Limb (tissue), 2 donors: ENCODE measurements around the gene SAMD10.
"Not testable (repeated sequence)": the region's sequence is repeated elsewhere in the genome, so short reads cannot be mapped to it uniquely, and the experiment has no call there.

Experiments
- DNase-seq, 2 donors: peaks; one replicate each; pipeline ENCODE4 v3.0.0-alpha.2; 2016; ENCODE audit errors: extremely low spot score in 2 of 2

Gene SAMD10

GRCh38 chr20:63979557-63980316 lies at the start of gene SAMD10:
TSS of gene SAMD10 (minus strand) at chr20:63979642. CDS start at chr20:63979467, 175 bp downstream.
- peak; percentile 47 to 87 for DNase-seq

GRCh38 chr20:64027981-64028685 lies 48.7 kb upstream of the SAMD10 start:
- DNase-seq: no peak

DNA sequence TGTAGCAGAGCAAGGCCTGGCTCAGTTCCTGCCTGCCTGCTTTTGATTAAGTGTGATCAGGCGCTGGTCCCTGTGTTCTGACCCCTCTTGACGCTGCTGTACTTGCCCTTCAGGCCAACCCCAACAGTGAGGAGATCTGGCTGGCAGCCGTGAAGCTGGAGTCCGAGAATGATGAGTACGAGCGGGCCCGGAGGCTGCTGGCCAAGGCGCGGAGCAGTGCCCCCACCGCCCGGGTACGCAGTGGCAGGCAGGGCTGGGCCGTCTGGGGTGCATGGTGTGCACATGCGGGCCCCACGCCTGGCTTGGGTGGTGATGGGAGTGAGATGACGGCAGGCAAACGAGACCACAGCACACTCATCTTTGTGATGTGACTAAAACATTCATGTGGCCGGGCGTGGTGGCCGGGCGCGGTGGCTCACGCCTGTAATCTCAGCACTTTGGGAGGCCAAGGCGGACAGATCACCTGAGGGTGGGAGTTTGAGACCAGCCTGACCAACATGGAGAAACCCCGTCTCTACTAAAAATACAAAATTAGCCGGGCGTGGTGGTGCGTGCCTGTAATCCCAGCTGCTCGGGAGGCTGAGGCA lies 46.5 kb upstream of the SAMD10 start:
- DNase-seq: no peak

DNA sequence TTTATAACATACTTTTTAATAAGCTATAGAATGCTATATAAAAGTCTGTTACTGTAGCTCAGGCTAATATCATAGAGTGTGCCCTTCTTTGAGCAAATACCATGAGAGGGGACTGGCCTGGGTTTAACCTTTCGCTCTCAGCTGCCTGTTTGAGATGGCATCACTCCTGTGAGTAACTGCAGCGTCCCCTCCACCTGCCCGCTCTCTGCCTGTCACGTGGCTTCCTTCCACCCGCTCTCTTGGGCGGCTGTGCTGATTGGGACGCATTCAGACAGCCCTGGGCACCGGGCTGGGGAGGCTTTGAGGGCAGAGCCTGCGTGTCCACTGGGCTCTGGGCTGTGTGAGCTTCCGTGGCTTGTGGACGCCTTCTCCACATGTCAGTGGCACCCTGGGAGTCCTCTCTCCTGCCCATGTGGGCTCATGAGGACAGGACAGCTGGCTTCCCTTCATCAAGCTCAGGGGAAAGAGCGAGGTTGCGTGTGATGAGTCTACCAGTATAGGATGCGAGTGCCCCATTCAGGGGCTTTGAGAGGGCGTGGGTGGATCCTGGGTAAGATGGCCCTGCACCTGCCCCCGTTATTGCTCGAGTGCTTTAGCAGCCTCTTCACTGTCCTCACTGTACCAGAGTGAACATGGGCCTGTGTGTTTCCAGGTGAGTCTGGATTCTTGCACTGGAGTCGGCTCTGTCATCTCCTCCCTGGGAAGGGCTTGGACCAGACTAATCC lies 45.8 kb upstream of the SAMD10 start:
- no peak for DNase-seq

GRCh38 chr20:64024141-64024990 lies 44.9 kb upstream of the SAMD10 start:
- DNase-seq: no peak

DNA sequence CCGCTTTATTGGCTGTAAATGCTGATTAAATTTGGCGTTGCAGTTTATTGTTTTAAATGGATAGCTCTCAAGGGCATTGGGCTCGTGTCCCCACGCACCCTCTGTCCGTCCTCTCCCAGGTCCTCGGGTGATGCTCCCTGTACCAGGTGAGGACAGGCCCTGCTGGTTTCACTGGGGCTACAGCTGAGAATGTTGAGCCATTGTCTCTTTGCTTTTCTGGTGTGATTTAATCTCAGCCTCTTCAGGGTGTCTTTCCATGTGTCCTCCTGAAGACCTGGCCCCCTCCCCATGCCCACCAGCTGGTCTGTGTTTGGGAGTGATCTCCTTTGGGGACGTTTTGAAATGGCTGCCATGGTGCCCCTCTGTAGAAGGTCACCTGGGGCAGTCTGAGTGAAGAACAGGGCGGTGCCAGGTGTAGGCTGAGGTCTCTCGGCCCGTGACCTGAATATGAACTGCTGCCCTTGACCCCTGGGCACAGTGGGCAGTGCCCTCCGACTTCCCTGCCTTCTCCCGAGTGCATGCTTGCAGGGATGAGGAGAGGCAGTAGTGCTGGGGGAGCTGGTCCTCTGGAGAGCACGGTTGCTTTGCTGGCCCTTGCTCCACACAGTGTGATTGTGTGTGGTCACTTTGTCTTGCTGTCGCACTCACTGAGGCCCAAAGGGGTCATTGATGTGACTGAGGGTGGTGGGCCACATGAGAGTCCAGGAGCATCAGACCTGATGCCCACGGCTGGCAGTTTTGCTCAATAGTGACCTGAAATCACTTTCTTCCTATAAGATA lies 44.1 kb upstream of the SAMD10 start:
- DNase-seq: no peak

GRCh38 chr20:64022671-64023360 lies 43.4 kb upstream of the SAMD10 start:
- DNase-seq: no peak

- DNase-seq: no peak
These were observed 41.9 kb upstream of the SAMD10 start for GRCh38 chr20:64021124-64021975.

- DNase-seq: no peak
These were observed 36.2 kb upstream of the SAMD10 start for GRCh38 chr20:64015635-64016034.

DNA sequence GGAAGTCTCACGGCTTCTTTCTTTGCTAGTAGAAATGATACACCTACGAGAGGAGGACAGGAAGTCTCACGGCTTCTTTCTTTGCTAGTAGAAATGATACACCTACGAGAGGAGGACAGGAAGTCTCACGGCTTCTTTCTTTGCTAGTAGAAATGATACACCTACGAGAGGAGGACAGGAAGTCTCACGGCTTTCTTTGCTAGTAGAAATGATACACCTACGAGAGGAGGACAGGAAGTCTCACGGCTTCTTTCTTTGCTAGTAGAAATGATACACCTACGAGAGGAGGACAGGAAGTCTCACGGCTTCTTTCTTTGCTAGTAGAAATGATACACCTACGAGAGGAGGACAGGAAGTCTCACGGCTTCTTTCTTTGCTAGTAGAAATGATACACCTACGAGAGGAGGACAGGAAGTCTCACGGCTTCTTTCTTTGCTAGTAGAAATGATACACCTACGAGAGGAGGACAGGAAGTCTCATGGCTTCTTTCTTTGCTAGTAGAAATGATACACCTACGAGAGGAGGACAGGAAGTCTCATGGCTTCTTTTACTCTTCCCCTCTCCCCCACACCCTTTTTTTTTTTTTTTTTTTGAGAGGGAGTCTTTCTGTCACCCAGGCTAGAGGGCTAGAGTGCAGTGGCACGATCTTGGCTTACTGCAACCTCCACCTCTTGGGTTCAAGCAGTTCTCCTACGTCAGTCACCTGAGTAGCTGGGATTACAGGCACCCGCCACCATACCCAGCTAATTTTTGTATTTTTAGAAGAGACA lies 33.1 kb upstream of the SAMD10 start:
- DNase-seq: not testable (repeated sequence)

DNA sequence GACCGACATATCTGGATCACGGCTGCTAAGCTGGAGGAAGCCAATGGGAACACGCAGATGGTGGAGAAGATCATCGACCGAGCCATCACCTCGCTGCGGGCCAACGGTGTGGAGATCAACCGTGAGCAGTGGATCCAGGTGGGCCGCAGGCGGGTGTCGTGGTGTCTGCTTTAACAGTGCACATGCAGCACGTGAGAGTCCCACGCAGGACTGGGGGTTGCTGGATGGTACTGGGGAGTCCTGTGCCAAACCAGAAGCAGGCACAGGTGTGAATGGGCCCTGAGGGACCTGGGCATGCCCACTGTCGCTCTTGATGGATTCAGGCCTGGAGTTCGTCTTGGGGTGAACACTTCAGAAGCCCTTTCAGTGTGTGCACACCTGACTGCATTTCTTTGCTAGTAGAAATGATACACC lies 31.9 kb upstream of the SAMD10 start:
- DNase-seq: no peak

GRCh38 chr20:64010711-64011237 lies 31.3 kb upstream of the SAMD10 start:
- DNase-seq: no peak

DNA sequence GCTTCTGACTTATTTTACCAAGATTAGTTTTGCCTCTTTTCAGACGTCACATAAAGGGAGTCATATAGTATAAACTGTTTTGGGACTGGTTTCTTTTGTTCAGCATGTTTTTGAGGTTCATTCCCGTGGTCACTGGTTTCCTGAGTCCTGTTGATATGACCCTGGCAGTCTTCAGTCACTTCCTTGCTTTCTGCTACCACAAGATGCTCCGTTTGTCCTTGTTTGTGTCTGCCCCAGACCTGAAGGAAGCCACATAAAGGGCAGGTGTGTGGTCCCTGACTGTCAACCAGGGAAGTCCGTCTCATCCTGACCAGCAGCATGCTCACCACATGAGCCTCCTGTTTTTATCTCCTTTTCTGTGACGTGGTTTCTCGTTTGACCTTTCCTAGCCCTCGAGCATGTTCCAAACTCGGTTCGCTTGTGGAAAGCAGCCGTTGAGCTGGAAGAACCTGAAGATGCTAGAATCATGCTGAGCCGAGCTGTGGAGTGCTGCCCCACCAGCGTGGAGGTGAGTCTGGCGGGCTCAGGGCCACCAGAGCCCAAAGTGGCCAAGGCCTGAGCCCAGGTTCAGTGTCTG lies 30.5 kb upstream of the SAMD10 start:
- DNase-seq: no peak

GRCh38 chr20:64006902-64007301 lies 27.5 kb upstream of the SAMD10 start:
- no peak for DNase-seq

- DNase-seq: no peak
These were observed 27.0 kb upstream of the SAMD10 start for GRCh38 chr20:64006490-64006889.

- no peak for DNase-seq
These were observed 26.0 kb upstream of the SAMD10 start for GRCh38 chr20:64005394-64005793.
